ENCODE data around the gene PKDREJ.

- TF ChIP-seq CTCF (IDR thresholded peaks at IDR 0.05 in 4 of 5, conservative IDR thresholded peaks at IDR 0.05 in 1 of 5) (no peak), POLR2A (IDR thresholded peaks at IDR 0.05) (peak in 1 of 2 donors; percentile 14)
Measured at GRCh38 chr22:46293577-46294260, 30.6 kb upstream of the PKDREJ start.
